PFSK-1 (cell line): Measurements from ENCODE around the gene TGOLN2.

Experiments
- FOXP2 ChIP-seq: optimal IDR thresholded peaks from 2 replicates; pipeline ENCODE3; 2011; ENCODE audit warnings: borderline replicate concordance, control low read depth, inconsistent platforms; ENCODE audit not compliant: insufficient read depth; ENCODE audit errors: extremely low read length, extremely low read depth
- POLR2AphosphoS5 ChIP-seq: IDR thresholded peaks from 2 replicates; pipeline ENCODE4 v1.6.1; 2012; ENCODE audit warnings: low read depth, mild to moderate bottlenecking, control low read depth, low read length, moderate library complexity
- SIN3A ChIP-seq: IDR thresholded peaks from 2 replicates; pipeline ENCODE4 v1.6.1; 2012; ENCODE audit warnings: mild to moderate bottlenecking, low read length, moderate library complexity, borderline replicate concordance; ENCODE audit not compliant: insufficient read depth
- TAF1 ChIP-seq: IDR thresholded peaks from 2 replicates; pipeline ENCODE4 v1.6.1; 2012; ENCODE audit warnings: low read length, control low read depth, borderline replicate concordance; ENCODE audit not compliant: insufficient read depth
- TF ChIP-seq, protein P1 (sequence below), 2 experiments: IDR thresholded peaks; 2 replicates each; pipeline versions ENCODE4 v1.6.1 to v1.8.0; 2011 to 2012; ENCODE audit warnings: low read depth in 2 of 2, low read length in 2 of 2, control low read depth in 1 of 2, inconsistent platforms in 1 of 2, mild to moderate bottlenecking in 1 of 2, moderate library complexity in 1 of 2; ENCODE audit not compliant: insufficient read depth in 1 of 2

Gene TGOLN2

DNA sequence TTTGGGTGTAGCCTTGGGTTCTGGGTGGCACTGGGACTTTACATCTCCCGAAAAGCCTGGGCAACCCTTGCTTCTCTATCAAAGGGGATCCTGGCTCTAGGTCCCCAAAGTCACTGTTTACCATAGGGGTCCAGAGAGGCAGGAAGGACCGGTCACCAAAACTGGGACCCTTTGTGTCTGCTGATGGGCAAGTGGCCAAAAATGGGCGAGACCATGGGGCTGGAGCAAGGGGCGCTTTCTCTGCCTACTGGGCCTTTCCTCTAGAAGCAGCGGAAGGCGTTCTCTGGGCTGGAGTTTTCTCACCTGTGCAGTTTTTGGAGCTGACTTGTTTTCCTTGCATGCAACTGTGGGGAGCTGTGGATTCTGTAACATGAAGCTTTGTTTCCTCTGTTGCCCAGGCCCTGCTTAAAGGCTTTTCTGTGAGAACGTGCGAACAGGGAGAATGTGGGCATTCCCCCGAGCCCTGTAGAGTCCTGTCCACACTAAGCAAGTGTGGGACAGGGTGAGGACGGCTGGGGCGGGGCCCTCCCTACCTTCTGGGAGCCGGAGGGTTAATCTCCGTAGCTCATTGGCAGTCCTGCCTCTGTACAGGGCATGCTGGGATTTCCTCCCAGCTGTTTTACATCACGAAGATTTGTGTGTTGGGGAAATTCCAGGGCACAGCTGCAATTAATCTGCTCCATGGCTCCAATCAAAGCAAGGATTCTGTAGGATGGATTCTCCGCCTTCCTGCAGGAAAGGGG lies 50.2 kb downstream of the TGOLN2 start:
- TF ChIP-seq, protein P1, sequence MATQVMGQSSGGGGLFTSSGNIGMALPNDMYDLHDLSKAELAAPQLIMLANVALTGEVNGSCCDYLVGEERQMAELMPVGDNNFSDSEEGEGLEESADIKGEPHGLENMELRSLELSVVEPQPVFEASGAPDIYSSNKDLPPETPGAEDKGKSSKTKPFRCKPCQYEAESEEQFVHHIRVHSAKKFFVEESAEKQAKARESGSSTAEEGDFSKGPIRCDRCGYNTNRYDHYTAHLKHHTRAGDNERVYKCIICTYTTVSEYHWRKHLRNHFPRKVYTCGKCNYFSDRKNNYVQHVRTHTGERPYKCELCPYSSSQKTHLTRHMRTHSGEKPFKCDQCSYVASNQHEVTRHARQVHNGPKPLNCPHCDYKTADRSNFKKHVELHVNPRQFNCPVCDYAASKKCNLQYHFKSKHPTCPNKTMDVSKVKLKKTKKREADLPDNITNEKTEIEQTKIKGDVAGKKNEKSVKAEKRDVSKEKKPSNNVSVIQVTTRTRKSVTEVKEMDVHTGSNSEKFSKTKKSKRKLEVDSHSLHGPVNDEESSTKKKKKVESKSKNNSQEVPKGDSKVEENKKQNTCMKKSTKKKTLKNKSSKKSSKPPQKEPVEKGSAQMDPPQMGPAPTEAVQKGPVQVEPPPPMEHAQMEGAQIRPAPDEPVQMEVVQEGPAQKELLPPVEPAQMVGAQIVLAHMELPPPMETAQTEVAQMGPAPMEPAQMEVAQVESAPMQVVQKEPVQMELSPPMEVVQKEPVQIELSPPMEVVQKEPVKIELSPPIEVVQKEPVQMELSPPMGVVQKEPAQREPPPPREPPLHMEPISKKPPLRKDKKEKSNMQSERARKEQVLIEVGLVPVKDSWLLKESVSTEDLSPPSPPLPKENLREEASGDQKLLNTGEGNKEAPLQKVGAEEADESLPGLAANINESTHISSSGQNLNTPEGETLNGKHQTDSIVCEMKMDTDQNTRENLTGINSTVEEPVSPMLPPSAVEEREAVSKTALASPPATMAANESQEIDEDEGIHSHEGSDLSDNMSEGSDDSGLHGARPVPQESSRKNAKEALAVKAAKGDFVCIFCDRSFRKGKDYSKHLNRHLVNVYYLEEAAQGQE (IDR thresholded peaks at IDR 0.05; ENCODE audit: insufficient read depth in 1 of 2, low read depth in 2 of 2, low read length in 2 of 2) = no peak
- TF ChIP-seq SIN3A (0 out of 2 replicates have a peak, but pooled peaks have one; percentile 75), FOXP2 (no peak), TAF1 (no peak)

DNA sequence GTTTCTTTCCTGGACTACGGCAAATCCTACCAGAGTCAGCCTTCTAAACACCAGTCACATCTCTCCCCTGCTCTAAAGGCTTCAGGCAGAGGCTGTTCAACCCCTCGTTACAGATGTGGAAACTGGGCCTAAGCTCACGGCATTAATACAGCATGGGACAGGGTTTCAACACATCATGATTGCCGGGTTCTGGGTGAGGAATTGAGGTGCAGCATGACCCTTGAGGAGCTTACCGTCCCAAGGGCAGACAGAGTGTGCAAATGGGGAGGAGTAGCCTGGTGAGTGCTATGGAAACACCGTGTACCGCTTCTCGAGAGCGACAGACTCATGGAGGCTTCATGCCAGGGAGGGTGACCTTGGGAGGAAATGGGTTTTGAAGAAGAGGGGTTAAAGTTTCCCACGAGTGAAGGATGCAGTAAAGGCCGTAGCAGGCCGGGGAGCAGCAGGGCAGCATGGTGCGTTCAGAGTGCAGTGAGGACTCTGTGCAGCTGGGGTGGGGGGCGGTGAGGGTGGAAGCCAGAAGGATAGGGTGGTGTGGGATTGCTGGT lies 51.1 kb downstream of the TGOLN2 start:
- TF ChIP-seq POLR2AphosphoS5 (no peak), TAF1 (no peak), SIN3A (no peak), FOXP2 (no peak)
- TF ChIP-seq, protein P1 (IDR thresholded peaks at IDR 0.05; ENCODE audit: insufficient read depth in 1 of 2, low read depth in 2 of 2, low read length in 2 of 2) = no peak

DNA sequence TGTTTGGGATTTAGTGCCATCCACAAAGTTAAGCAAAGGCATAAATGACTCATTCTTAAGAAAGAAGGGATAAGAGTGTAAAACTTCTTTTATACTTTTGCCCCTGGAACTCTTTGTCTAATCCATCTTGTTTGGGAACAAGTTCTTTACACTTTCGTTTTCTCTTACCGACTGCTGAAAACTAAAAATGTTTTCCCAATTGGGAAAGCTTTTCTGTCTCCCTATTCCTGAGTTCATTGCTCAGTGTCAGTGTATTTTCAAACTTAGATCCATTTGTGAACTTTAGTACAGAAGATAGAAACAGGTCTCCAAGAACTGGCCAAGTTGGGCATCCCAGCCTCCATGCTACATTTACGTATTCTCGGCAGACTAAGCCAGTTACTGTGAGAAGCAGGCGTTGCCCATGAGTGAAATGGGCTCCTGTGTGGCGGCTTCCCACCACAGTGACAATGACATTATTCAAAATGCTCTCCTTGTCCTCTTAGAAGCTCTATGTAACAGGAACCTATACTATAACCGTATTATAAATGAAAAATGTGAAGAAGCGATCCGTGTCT lies 51.7 kb downstream of the TGOLN2 start:
- TF ChIP-seq POLR2AphosphoS5 (no peak), SIN3A (no peak), TAF1 (no peak), FOXP2 (no peak)
- TF ChIP-seq, protein P1 (IDR thresholded peaks at IDR 0.05; ENCODE audit: insufficient read depth in 1 of 2, low read depth in 2 of 2, low read length in 2 of 2) = no peak

DNA sequence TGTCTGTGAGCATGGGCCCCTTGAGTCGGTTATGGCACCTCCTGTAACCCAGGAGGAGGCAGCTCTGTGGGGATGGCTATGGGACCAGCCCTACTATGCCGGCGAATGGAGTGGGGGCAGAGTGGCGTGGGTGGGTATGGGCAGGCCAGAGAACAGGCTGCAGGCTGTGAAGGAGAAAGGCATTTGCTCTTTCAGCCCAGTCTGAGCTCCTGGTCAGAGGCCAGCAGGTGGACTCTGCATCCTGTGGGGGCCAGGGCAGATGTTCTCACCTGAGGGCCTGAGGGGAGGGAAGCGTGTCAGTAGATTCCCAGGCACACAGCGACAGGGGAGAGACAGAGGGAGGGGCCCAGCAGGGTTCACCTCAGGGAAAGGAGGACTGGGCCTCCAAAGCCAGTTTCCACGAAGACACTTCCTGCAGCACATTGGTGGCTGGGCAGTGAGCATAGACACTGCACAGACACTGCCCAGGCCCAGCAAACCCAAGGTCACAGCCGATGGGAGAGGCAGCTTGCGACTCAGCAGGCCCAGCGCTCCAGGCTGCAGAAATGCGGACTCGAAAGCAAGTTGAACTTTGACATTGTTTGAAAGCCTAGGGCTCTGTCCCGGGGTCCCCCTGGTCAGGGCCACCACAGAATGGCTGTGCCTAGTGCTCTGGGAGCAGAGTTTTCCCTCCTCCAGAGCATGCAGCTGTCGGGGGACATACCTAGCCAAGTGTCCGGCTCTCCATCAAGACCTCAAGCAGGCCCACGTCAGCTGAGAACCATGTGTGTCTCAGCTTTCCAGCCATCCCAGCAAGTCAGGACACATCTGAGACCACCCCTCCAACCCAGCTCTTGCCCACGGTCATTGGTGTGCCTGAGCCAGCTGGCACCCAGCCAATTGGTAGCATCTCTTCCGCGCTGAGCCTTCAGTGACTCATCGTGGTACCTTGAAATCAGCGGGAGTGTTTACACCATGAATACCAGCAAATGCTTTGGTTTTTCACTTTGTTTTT lies 53.8 kb downstream of the TGOLN2 start:
- TF ChIP-seq, protein P1 (IDR thresholded peaks at IDR 0.05; ENCODE audit: insufficient read depth in 1 of 2, low read depth in 2 of 2, low read length in 2 of 2) = no peak
- no peak for TF ChIP-seq POLR2AphosphoS5
- peak; percentile 62 for TF ChIP-seq FOXP2
- TF ChIP-seq SIN3A = no peak
